GM18502 (cell line): ENCODE results near the gene KCNK10.

ENCODE experiments used
- ATAC-seq: cut with Tn5 transposase; IDR thresholded peaks from one replicate; pipeline ENCODE4 v1.9.1; 2021; ENCODE audit warnings: mild to moderate bottlenecking; ENCODE audit not compliant: unreplicated experiment, poor library complexity

KCNK10 gene

GRCh38 chr14:88322504-88323085 lies 474 bp downstream of the KCNK10 start:
- no peak for ATAC-seq

DNA sequence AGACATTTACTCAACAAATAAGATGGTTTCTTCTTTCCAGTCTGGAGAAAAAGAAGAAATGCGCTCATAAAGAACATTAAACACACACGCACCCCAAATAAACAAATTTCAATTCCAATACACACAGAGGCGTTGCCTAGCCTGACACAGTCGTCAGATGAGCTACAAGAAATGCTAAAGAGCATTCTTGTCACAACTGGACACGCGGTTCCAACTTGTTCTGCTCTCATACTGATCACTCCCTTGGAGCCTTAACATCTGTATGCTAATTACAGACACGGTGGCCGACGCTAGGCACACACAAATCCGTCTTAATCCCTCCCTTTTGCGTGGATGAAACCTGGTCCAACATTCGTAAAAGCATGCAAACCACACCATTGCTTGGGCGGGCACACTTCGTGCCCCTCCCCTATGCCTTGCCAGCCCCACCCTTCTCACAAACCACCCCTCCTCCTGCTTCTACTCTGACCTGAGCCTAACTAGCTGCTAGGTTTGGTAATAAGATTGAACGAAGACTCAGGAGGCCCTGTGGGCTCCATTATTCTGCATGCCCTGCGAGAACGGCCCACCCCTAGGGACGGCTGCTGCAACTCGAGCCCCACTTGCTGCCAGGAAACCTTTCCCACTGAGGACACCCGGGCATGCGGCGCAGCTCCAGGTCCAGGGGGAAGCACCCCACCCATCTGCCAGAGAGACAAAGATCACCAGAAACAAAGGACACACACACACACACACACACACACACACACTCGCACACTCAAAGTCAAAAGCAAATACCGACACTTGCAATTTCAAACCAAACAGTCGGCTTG lies 1.2 kb downstream of the KCNK10 start:
- no peak for ATAC-seq

DNA sequence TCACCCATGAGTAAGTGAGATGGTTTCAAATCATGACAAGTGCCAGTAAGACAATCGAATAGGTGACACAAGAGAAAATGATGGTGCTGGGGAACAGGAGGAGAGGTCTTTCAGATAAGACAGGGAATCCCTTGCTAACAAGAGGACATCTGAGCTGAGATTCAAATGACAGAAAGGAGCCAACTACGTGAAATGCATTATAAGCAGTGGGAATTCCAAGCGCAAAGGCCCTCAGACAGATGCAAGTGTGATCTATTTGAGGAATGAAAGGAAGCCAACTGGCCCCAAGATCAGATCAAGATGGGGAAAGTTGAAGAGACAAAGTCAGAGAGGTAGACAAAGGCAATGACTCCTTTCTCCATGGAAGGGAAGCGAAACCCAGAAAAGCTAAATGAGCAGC lies 4.7 kb downstream of the KCNK10 start:
- ATAC-seq = no peak

DNA sequence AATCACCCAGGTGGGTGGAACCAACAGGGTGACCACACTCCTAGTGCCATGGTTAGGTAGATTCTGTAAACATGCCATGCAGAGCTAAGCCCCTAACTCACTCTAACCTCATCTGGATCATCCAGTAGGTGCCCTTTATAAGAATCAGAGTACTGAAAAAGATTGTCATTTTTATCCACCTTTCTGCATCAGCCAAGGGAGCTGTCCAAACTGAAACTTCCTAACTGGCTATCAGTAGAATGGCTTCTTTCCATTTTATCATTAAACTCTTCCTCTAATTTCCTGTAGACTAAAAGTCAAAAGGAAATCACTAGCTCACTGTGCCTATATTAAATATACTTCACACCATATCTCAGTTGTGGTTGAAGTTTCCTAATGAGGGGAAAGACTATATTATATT lies 6.5 kb downstream of the KCNK10 start:
- no peak for ATAC-seq

GRCh38 chr14:88312257-88312656 lies 10.8 kb downstream of the KCNK10 start:
- no peak for ATAC-seq

GRCh38 chr14:88311780-88312179 lies 11.3 kb downstream of the KCNK10 start:
- ATAC-seq = no peak

GRCh38 chr14:88310449-88310848 lies 12.6 kb downstream of the KCNK10 start:
- ATAC-seq = no peak

GRCh38 chr14:88310021-88310420 lies 13.0 kb downstream of the KCNK10 start:
- ATAC-seq = no peak

DNA sequence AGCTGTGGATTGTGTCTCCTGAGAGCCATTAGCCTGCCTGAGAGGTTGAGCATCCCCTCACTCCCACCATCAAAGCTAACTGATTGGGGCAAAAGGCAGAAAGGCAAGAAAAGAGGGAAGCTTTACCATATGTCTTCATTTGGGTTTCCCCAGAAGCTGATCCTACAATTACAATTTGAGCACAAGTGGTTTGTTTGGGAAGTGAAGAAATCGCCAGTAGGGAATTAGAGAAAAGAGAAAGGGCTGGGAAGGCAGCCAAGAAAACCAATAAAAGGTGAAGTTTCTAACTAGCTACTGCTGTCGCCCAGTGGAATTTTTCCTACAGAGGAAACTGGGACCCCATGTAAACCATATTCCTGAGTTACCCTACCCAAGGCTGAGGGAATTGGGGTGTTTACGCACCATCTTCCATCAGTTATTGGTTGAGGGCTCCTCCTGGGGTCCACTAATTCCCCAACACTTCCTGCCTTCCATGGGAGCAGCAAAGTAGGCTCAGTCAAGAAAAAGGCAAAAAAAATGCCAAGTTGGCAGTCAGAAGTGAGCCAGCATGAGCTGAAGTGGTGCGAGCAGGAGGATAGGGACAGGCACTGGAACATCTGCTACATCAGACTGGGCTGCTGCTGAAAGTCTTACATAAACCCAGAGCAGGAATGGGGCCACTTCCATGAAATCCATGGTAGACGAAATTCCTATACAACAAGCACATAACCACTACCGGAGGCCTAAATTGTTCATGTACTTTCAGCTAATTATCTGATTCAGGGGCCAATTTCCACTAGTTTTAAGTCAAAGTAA lies 17.3 kb downstream of the KCNK10 start:
- ATAC-seq = no peak

GRCh38 chr14:88303041-88303440 lies 20.0 kb downstream of the KCNK10 start:
- ATAC-seq = no peak

DNA sequence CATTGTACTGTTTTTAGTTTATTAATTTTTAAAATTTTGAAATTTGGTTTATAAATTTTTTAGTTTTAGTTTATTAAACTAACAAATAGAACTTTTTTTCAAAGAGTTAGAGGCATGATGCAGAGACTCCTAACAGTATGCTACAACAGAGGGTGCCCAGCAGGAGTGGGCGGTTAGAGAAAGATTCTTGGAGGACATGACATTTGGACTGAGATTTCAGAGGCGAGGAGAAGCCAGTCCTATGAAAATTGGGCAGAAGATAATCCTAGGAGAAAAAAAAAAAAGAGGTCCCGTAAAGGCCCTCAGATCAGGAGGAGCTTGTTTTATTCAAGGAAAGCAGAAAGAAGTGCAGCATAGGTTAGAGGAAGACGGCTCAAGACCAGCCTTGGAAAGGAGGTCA lies 21.7 kb downstream of the KCNK10 start:
- ATAC-seq = no peak

- no peak for ATAC-seq
These were observed 22.3 kb downstream of the KCNK10 start for GRCh38 chr14:88300817-88301216.

DNA sequence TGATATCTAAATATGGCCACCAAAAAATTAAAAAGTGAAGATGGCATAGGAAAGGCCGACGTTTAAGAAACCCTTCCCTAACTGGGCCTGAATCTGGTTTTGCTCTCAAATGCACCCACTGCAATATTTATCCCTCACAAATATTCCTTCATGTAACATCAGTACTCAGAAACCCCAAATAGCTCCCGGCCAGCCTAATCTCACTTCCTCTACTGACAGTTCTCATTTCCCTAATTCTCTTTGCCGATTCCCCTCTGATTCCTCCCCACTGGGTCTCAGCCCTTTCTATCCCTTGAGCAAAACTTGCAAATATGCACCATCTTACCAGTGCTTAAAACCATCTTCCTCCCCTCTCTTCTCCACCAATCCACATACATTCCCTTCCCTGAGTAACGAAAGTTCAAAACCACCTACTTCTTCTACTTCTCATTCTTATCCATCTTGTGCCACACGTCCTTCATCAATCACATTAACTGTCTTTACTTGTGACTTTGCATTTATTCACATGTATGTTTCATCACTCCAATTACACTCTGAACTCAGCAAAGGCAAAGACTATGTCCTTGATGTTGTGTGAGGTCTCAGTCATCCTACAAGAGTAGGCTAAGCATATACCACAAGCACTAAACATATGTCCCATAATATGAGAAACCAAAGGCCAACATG lies 23.1 kb downstream of the KCNK10 start:
- peak; percentile 82 for ATAC-seq

GRCh38 chr14:88297306-88297705 lies 25.8 kb downstream of the KCNK10 start:
- no peak for ATAC-seq

DNA sequence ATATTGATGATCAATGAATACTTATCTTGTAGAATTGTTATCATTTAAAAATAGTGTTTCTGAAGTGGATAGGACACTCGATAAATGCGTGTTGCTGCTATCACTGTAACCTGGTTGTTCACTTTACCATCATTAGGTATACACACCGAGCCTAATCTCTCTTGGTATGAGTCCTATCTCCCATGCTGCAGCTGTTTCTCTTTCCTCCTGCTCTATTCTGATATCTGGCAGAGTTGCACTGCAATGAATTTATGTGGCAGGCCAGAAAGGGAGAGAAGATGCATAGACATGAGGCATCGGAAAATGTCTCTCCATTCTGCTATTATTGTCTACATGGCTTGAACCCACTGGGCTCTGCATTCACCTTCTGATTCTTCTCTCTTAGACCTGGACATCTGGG lies 26.7 kb downstream of the KCNK10 start:
- ATAC-seq = no peak

- ATAC-seq = no peak
These were observed 33.1 kb downstream of the KCNK10 start for GRCh38 chr14:88289996-88290395.

GRCh38 chr14:88289234-88289633 lies 33.8 kb downstream of the KCNK10 start:
- no peak for ATAC-seq

GRCh38 chr14:88286309-88286708 lies 36.8 kb downstream of the KCNK10 start:
- no peak for ATAC-seq

GRCh38 chr14:88281447-88281846 lies 41.6 kb downstream of the KCNK10 start:
- ATAC-seq = no peak

DNA sequence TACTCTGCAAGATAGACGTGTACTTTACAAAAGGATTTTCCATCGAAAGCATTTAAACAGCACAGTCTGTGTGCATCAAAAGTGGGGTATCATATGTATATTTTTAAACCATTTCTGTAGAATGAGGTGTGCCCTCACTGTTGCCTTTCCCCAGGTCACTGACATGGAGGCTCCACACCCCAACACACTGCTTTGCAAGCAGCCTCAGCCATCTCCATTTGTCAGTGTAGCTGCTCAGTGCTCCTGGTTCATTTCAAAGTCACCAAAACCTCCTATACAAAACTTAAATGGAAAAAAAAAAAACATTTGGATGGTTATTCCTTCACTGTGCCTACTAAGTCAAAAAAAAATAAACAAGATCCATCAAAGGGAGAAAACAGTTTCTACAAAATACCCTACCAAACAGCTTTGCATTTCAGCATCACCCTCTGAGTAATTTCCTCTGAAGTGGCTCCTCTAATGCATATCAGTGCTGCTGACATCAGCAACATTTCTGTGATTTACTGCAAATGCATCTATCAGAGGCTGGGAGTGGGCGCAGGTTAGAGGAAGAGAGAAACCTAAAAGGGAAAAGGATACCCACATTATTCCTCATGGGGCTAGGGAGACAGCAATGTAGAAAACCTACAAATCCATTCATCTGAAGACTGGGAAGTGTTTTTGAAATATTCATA lies 46.0 kb downstream of the KCNK10 start:
- no peak for ATAC-seq
